ENCODE results near the gene DCC.
"Not testable (repeated sequence)": the region's sequence is repeated elsewhere in the genome, so short reads cannot be mapped to it uniquely, and the experiment has no call there.

The DCC gene

DNA sequence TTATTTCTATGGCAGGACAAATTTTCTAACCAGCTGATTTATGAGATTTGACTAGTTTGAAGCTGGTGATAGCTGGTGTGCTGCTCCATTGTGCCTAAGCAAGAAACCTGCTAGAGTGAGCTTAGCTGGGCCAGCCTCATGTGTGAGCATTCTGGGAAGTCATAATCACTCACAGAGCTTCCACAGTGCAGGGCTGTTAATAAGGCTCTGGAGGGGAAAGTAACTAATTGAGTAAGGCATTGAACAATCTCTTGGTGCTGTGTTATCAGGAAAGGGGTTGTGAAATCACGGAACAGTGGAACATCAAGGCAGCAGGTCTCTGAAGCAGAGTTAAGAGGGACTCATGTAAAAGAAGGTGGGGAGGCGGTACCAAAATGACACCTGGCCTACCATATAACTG lies 1111.9 kb downstream of the DCC start:
- DNase-seq = no peak

DNA sequence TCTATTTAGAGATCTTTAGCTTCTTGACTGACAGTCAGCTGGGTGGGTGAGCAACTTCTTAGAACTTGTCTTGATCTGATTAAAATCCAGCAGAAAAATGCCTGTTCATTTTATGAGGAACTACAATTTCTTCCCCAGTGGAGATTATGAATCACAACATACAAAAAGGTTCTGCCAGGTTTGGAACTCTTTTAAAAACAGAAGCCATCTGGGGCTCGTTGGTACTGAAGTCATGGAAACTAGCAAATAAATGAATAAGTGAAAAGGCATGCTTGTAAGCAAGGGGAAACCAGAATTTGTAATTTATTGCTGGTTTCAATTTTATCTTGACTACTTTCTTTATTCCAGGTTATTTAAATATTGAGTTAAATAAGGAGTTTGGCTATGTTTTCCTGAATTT lies 1117.1 kb downstream of the DCC start:
- no peak for DNase-seq

DNA sequence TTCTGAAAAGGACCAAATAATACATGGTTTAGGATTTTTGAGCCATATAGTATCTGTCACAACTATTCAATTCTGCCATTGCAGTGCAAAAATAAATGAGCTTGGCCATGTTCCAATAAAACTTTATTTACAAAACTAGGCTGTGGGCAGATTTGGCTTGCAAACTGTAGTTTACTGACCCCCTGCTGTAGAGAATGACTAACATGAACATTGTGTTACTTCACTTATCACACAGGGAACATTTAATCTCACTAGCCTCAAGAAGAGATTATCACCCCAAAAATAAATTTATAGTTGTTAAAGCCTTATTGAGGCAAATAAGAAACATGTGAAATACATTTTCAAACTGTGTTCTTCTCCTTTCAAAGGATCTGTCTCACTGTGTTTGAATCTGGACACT lies 1118.3 kb downstream of the DCC start:
- DNase-seq = no peak

DNA sequence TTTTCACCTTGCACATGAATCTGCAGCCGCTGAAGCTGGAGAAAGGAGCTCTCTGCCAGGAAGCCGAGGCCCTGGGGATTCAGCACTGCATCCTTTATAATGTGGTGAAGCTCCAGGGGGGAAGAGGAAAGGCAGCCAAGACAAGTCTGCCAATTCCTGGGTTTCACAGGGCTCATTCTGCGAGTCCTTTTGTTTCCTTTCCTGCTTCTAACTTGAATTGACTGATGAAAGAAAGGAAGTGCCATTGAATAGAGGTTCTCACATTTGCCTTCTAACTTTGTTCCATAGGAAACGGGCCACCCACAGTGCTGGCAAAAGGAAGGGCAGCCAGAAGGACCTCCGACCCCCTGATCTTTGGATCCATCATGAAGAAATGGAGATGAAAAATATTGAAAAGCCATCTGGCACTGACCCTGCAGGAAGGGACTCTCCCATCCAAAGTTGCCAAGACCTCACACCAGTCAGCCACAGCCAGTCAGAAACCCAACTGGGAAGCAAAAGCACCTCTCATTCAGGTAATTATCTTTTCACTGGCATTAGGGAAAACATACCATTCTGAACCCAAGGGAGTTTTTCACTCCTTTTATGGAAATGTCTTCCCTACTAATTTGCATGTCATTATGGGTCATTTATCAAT lies 1119.1 kb downstream of the DCC start:
- no peak for DNase-seq

DNA sequence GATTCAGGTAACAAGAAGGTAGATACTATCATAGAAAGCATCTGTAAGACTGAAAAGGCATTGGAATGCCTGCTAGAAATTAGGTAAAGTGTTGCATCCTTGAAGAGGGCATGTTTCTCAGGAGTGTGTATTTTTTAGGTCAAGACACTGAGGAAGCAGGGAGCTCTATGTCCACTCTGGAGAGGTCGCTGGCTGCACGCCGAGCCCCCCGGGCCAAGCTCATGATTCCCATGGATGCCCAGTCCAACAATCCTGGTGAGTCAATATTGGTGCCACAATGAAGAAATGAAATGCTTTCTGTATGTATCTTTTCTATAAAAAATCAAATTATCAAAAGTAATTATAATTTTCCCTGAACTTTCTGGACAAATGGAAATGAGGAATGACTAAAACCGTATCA lies 1127.8 kb downstream of the DCC start:
- DNase-seq = no peak

DNA sequence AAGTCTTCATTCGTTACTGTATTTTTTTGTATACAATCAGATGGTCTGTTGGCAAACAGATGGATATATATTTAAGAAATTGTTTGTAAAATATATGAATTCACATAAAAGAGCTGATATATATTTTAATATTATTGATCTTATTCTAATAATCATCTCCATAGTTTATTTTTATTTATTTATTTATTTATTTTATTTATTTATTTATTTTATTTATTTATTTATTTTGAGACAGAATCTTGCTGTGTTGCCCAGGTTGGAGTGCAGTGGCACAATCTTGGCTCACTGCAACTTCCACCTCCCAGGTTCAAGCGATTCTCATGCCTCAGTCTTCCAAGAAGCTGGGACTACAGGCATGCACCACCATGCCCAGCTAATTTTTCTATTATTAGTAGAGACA lies 1128.2 kb downstream of the DCC start:
- DNase-seq = not testable (repeated sequence)

DNA sequence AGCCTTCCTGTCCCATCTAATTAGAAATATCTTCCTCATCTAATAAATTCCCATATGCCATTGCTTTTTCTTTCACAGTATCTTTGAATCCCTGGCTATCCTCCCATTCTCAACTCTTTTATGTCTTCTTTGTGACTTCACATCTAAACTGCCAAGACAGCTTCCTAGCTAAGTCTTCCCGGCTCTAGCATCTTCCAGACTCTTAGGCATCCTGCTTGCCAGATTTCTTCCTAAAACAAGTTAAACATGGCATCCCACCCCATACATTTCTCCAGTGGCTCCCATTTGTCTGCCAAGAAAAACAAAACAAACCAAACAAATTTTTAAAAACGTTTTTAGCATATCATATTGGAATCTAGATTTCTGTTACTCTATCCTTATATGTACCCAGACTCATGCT lies 1132.5 kb downstream of the DCC start:
- DNase-seq = no peak

DNA sequence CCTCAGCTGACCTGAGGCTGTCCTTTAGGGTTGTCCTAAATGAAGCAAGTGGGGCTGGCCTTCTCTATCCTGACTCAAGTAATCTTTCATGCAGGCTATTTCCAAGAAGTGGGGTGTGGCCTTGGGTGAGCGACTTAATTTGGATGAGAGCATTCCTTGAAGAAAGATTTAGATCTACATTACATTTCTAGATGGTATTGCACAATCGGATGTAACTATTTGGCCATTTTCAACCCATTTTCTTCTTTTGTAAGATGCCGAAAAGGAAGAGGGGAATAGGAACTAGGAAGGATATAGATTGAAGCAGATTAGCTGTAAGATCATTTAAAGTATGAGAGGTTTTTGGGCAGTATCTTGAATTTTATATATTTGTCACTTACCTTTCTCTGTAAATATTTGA lies 1138.2 kb downstream of the DCC start:
- no peak for DNase-seq

DNA sequence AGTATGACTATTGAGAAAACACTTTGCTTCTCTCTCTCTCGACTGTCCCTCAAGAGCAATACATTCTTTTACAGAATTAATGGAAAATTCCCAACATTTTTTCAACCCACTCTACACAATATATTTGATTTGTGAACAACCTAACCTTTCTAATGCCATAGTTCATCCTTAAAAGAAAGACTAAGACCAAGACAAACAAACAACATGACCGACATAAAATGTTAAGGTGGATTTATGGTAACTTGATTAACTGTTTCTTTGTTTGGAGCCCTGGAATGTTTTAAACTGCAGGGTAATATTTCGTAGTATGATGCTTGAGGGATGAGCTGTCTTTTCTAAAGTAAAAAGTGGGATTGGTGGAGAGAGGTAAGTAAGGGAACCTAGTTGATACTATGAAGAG lies 1146.3 kb downstream of the DCC start:
- no peak for DNase-seq

DNA sequence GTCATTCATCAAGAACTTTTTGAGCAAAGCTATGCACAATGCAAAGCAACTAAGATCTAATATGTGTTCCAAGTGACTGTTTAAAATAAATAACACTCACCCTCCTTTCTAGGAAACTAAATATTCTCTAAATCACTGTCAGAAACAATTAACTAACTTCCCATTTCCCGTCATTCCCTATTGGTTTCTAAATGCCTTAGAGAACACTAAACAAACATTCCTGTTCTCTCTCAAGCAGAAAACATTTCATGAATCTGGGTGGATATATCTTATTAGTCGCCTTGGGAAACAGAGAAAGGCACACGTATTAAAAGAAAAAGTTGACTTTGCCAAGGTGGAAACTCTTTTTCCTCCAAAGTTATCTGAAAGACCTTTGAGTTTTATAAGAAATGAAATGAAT lies 1149.3 kb downstream of the DCC start:
- no peak for DNase-seq

DNA sequence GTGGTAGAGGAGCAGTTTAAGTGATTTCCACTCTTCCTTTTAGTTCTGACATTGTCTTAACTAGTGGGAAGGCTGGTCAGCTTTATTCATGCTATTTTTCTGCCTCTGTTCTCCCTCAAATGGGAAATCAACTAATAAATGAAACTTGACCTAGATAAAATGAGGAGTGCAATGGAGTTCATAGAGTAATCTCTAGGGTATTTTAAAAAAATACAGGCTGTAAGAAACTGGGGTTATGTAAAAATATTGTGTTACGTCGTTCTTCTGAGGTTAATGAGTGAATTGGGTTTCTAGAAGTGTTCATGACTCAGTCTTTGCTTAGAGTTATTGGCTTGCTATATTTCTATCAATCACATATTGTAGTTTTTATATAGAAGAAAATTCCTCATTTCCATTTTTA lies 1150.0 kb downstream of the DCC start:
- DNase-seq = no peak

DNA sequence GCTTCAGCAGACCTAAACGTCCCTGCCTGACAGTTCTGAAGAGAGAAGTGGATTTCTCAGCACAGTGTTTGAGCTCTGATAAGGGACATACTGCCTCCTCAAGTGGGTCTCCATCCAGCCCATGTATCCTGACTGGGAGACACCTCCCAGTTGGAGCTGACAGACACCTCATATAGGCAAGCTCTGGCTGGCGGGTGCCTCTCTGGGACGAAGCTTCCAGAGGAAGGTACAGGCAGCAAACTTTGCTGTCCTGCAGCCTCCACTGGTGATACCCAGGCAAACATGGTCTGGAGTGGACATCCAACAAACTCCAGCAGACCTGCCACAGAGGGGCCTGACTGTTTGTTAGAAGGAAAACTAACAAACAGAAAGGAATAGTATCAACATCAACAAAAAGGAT lies 1156.0 kb downstream of the DCC start:
- no peak for DNase-seq

DNA sequence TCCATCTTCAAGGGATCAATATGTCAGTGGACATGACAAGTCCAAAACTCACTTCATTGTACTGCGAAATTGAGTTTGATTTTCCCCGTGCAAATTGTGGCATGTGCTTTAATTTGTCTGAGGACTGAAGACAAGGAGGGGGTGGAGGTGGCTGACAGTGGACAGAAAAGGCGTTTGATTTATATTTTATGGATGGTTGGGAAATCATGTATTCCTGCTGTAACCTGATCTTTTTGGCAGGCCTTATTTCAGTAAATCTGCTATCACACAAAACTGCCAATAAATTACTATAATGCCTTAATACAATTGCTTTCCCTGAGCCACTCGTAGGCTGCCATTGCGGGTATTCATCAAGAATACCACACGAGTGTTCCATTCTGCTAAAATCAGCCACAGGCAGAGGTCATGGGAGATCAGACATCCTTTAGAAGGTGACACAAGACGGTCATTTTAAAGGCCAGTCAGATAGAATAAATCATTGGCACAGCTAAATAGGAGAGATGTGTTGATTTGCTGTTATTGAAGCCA lies 1164.0 kb downstream of the DCC start:
- no peak for DNase-seq

DNA sequence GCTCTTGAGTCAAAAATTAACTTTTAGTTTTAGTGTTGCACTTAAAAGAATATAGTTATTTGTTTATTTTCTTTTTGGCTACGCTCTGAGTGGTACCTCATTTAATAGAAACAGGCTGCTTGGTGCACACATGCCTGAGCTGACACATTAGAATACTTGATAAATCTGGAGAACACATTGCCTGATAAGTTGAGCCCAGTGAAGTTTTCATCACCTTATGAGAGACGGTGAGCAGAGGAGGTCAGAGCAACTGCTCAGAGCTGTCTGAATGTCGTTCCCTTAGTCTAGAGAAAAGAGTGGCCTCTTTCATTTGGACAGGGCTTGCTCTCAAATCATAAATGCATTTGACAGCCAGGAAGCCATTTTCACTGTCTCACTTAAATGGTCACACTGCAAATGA lies 1168.5 kb downstream of the DCC start:
- DNase-seq = no peak

DNA sequence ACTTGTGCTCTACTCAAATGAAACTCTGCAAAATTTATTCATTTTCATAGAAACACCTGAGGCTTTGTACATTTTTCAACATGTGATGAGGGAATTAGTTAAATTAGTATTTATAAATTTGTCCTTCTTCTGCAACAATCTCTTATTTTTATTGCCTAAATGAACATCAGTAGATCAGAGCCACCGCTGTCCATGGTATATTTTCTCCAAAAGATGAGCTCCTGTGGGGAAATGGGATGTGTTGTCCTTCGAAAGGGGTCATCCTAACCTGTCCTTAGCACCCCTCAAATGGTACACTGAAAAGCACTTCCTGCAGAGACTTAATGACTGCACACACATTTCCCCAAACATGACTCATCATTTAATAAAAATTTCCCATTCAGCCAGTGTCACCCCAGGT lies 1169.9 kb downstream of the DCC start:
- no peak for DNase-seq

DNA sequence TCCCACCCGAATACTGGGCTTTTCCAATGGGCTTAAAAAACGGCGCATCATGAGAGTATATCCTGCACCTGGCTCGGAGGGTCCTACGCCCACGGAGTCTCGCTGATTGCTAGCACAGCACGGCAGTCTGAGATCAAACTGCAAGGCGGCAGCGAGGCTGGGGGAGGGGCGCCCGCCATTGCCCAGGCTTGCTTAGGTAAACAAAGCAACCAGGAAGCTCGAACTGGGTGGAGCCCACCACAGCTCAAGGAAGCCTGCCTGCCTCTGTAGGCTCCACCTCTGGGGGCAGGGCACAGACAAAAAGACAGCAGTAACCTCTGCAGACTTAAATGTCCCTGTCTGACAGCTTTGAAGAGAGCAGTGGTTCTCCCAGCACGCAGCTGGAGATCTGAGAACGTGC lies 1171.7 kb downstream of the DCC start:
- not testable (repeated sequence) for DNase-seq

DNA sequence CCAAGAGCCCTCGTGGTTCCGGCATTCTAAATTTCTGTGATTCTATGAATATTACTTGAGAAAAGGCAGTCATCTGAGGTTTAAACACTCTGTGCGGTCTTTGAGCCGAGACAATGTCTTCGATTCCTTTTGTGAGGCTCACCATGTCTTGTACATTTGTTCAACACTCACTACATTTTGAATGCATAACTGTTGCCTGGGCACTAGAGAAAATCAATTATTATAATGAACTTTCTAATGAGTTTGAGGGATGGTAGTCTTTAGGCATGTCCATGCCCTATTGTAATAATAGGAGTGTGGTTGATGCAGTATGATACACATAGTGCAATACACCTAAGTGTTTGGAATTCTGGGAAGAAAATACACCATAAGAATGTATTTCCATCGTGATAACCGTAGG lies 1181.1 kb downstream of the DCC start:
- no peak for DNase-seq

DNA sequence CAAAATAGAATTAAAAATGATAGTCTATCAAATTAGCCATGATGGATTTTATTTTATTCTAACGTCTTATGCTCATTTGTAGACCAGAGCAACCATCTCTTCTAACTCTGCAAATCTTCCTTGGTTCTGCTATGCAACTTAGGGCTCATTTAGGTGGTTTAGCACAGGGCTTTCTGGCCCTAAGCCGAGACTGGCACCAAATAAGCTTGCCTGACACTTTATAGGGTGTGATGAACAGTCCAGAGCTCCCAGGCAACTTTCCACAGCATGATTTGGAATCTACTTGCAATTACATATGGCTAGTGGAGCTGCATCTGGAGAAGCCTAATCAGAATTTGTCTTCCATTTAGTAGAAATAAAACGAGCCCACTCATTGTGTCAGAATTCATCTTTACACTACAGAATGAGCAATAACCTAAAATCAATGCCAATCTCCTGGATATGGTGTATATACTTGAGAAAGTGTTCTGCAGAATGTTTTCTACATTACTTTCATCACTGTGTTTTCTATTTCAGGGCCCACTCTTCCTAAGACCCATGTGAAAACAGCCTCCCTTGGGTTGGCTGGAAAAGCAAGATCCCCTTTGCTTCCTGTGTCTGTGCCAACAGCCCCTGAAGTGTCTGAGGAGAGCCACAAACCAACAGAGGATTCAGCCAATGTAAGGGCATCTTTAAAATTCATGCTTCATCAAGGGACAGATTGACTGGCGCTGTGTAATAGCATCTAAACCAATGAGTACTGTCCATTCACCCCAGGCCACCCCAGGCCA lies 1186.3 kb downstream of the DCC start:
- no peak for DNase-seq

DNA sequence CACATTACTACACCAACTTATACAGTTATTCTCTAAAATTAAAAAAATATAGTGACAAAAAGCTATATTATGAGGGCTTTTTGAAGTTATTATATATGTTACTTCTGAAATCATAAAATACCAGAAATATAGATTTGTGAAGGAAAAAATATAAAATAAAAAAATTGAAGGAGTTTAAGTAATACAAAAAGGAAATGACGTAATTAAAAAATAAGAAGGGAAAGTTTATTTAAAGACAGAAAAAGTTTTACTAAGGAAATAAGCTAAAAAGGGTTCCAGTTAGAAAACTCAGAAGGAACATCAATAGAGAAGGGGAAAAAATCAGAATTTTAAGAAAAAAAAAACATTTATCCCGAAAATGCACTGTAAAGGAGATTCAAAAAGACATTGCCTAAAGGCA lies 1187.4 kb downstream of the DCC start:
- DNase-seq = no peak

DNA sequence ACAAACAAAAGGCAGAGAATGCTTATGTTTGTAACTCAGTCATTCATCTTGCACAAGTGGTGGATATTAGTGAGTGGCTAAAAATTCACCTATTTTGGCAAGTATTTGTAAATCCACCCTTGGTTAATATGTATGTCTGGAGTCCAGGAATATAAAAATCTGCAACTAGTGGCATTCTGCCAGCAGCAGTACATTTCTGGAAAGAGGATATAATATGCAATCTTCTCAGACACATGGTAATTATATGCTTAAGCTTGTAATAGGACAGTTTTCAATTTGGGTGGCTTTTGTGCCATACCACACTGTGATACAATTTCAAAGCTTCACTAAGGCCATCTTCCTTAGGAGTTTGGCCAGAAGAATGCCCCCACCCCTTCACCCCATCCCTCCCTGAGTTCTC lies 1191.2 kb downstream of the DCC start:
- DNase-seq = no peak

DNA sequence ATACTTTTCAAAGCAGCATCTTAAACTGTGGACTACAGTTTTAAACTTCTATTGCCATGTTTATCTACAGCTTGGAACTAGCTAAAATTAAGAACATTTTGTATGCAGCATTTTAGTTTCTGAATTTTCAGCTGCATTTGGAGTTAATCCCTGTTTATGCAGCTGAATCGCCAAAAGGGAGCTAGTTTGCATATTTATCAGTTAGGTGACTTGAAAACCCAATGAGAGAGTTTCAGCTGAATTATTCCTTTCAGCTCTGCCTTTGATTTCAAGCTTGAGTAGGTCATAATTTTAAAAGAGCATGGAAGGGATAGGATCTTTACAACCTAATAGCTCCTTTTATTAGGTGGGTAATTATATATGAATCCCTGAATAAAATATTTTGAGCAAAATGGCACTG lies 1191.9 kb downstream of the DCC start:
- no peak for DNase-seq

DNA sequence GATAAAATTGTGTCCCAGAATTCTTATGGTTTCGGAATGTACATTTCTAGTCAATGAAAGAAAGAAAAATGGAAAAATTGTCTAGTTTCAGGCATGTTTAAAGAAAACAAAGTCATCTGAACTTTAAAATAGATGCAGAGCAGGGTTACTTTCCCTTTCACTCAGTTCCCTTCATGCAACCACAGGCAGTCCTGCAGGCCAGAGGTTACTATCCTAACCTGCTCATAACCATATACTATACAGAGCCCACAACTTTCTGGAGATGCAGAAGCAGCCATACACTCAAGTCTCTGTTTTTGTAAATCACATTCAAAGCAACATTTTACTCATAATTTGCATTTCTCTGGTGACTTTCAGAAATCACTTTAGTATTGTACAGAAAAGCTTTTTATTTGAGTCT lies 1194.2 kb downstream of the DCC start:
- no peak for DNase-seq

DNA sequence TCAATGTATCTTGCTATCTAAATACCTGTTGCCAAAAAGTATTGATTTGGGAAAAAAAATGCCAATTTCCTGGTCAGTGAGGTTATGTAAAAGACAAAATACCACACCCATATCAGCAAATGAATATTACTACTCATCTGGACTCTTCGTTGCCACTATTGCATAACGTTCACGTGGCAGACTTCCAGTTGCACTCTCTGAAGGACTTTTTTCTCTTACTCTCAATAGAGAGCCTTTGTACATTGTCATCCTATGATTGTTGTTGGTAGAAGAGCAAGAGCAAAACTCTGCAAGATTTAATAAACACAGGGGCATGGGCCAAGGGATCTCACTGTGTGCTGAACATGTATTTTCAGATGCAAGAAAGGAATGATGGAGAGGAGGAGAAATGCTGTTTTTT lies 1194.7 kb downstream of the DCC start:
- DNase-seq = no peak

DNA sequence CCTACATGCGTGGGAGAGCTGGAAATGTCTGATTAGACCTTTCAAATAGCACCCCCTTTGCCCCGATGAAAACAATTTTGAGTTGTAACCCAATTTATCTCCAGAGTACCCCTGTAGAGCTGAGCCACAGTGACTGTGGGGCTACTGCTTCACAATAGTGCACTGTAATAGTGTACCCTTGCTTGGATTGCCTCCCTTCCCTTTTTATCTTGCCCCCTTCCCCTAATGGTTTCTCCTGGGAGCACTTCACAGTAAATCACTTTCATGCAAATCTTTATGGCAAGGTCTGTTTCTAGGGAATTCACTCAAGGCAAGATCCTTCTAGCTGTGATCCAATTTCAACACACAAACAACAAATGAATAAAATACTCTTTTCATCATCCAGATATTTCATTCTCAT lies 1196.9 kb downstream of the DCC start:
- DNase-seq = no peak

DNA sequence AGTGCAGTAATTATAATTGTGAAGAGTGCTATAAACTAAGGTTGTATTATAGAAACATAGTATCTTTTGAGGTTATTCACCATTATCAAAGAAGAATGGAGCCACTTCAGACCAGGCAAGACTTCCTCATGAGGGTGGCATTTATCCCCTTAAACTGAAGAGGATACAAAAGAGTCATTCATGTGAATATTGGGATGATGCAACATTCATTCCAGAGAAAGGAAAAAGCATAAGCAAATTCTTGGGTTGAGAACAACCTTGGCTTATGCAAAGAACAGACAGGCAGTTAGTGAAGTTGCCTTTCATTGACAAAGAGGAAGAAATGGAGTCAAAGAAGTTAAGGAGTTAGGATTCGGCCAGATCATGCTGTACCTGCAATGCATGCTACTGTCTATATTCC lies 1201.9 kb downstream of the DCC start:
- DNase-seq = no peak

All from activated CD4-positive, alpha-beta T cell treated with anti-CD3 and anti-CD28 coated beads, Interleukin-2, amount 50 U/mL, for 1 hour (primary cell).